ENCODE data around the gene HDAC11. TPM values are rescaled to one million over a fixed set of nuclear protein-coding genes. Genes with fewer than 3 reads are reported as not detected.

HDAC11 gene
- total and polyA plus RNA-seq, 10 of the 15 experiments (the other 5 are each of a cell fraction or from before 2014, with no cell fraction given) = 0.04 to 0.76 (median 0.22) TPM; not detected in 1

- in situ Hi-C loops (cut with MboI) = no loop called here
- no peak overlapping the region for H2AFZ ChIP-seq (ENCODE audit: control insufficient read depth, low read depth, low read length)
- H3K9ac ChIP-seq (ENCODE audit: control insufficient read depth, insufficient read depth, low read length) = no peak overlapping the region
- H3K4me3 ChIP-seq = no peak overlapping the region
- WGBS (ENCODE audit: insufficient coverage, insufficient replicate concordance, low lambda C conversion rate, missing lambda C conversion rate) = 92% methylated on average over 6 of the region's 6 CpGs
- intact Hi-C loops (cut with micrococcal nuclease; ENCODE audit: unreplicated experiment) = no loop called here
- no peaks in the 10 kb centered on the region; a peak in 3 of 4 replicates for H3K27me3 ChIP-seq (replicated peaks in 1 of 2; ENCODE audit: control insufficient read depth in 2 of 2, insufficient read depth in 2 of 2, low read length in 1 of 2)
- H3K4me2 ChIP-seq (ENCODE audit: control insufficient read depth, insufficient read depth) = no peak overlapping the region
- no peaks in the 10 kb centered on the region; the same call in 1 of the 2 replicates for H4K20me1 ChIP-seq (ENCODE audit: control insufficient read depth, insufficient read depth)
- no peaks in the 10 kb centered on the region for H3K36me3 ChIP-seq (ENCODE audit: control insufficient read depth in 2 of 2, insufficient read depth in 2 of 2, low read length in 1 of 2)
- H3K79me2 ChIP-seq (ENCODE audit: control insufficient read depth, insufficient read depth, low read length) = no peaks in the 10 kb centered on the region
- ChIA-PET RAD21 (ENCODE audit: unreplicated experiment) (no interaction called here), POLR2A (no interaction called here), SMC1A (ENCODE audit: uncharacterized antibody, unreplicated experiment) (no interaction called here), CTCF (interaction anchor here (2.0 kb wide), 1 partner anchor 20 kb away, joined by 5 read pairs; no protein-coding TSS in a partner anchor)
- DNase-seq (ENCODE audit: low read depth, low spot score) = no peak
- peak; percentile 13 for FAIRE-seq
- TF ChIP-seq MEF2A (IDR thresholded peaks at IDR 0.05; ENCODE audit: insufficient read depth, low read depth, low read length) (no peak), ZNF592 (IDR thresholded peaks at IDR 0.05) (no peak), SRF (IDR thresholded peaks at IDR 0.05; ENCODE audit: low read depth in 2 of 2, low read length in 2 of 2) (no peak), E2F8 (IDR thresholded peaks at IDR 0.05; ENCODE audit: low read depth, partially characterized antibody) (no peak), BMI1 (IDR thresholded peaks at IDR 0.05; ENCODE audit: borderline replicate concordance) (no peak), GABPA (IDR thresholded peaks at IDR 0.05; ENCODE audit: low read depth) (no peak), TARDBP (IDR thresholded peaks at IDR 0.05; ENCODE audit: borderline replicate concordance) (no peak), CHD4 (IDR thresholded peaks at IDR 0.05) (no peak), ZNF207 (IDR thresholded peaks at IDR 0.05; ENCODE audit: borderline replicate concordance) (no peak), MTA2 (IDR thresholded peaks at IDR 0.05; ENCODE audit: low read depth) (no peak), NFIC (IDR thresholded peaks at IDR 0.05; ENCODE audit: low read depth, low read length) (no peak)
- ATAC-seq = no peak
- peaks cover 3% of the 10 kb centered on the region; the same call in 1 of the 2 replicates for H3K4me1 ChIP-seq (ENCODE audit: control insufficient read depth, insufficient read depth, low read length)
- H3K27ac ChIP-seq (ENCODE audit: control insufficient read depth, insufficient read depth) = no peak overlapping the region
- no peaks in the 10 kb centered on the region for H3K9me3 ChIP-seq (replicated peaks; ENCODE audit: control insufficient read depth, insufficient read depth, low read length)
- no TSS peak for BruUV-seq (replicated peaks)
These were observed 2.2 kb upstream of the HDAC11 start for GRCh38 chr3:13477943-13478342.
